ENCODE results near the gene NPIPA1.

DNA sequence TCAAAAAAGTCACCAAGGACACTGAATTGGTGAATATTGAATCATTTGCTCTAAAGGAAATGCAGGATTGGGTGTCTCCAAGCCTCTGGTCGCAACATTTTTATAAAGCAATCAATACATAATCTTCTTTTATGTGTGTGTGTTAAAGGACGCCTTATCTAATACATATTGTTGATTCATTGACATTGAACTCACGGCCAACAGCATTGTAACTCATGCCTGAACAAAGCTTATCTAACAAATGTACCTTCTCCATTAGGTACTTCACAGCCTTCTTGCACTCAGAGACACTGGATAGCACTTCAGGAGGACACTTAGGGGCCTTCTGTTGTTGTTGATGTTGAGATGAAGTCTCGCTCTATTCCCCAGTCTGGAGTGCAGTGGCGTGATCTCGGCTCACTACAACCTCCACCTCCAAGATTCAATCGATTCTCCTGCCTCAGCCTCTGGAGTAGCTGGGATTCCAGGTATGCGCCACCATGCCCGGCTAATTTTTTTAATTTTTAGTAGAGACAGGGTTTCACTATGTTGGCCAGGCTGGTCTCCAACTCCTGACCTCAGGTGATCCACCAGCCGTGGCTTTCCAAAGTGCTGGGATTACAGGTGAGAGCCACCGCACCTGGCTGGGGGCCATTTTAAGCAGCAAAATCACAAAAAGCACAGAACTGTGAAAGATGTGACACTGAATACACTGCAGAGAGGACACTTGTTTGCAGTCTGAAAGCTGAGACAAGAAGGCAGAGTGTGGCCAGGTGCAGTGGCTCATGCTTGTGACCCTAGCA is 24.4 kb downstream of the NPIPA1 start:
- TF ChIP-seq, protein P1, sequence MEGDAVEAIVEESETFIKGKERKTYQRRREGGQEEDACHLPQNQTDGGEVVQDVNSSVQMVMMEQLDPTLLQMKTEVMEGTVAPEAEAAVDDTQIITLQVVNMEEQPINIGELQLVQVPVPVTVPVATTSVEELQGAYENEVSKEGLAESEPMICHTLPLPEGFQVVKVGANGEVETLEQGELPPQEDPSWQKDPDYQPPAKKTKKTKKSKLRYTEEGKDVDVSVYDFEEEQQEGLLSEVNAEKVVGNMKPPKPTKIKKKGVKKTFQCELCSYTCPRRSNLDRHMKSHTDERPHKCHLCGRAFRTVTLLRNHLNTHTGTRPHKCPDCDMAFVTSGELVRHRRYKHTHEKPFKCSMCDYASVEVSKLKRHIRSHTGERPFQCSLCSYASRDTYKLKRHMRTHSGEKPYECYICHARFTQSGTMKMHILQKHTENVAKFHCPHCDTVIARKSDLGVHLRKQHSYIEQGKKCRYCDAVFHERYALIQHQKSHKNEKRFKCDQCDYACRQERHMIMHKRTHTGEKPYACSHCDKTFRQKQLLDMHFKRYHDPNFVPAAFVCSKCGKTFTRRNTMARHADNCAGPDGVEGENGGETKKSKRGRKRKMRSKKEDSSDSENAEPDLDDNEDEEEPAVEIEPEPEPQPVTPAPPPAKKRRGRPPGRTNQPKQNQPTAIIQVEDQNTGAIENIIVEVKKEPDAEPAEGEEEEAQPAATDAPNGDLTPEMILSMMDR (conservative IDR thresholded peaks at IDR 0.05; ENCODE audit: low read length) = no peak
- no peak for TF ChIP-seq EZH2phosphoT487 (IDR thresholded peaks at IDR 0.05; ENCODE audit: borderline replicate concordance, low read depth, low read length)
